IPS DF 19.7 (cell line): Measurements from ENCODE around the gene WHRN.

Source experiments
- DNase-seq: peaks from one replicate; pipeline ENCODE4 v3.0.0-alpha.2; 2013; ENCODE audit warnings: low read depth, low spot score

Gene WHRN

DNA sequence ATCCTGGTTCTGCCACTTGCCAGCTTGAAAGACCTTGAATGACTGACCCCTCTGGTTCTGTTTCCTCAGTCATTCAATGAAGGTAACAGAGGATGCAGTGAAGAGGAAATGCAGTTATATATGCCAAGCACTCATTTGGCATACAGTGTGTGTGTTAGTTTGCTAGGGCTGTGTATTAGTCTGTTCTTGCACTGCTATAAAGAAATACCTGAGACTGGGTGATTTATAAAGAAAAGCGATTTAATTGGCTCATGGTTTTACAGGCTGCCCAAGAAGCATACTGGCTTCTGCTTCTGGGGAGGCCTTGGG lies 8.6 kb upstream of the WHRN start:
- no peak for DNase-seq

GRCh38 chr9:114513055-114513958 lies 8.0 kb upstream of the WHRN start:
- no peak for DNase-seq

DNA sequence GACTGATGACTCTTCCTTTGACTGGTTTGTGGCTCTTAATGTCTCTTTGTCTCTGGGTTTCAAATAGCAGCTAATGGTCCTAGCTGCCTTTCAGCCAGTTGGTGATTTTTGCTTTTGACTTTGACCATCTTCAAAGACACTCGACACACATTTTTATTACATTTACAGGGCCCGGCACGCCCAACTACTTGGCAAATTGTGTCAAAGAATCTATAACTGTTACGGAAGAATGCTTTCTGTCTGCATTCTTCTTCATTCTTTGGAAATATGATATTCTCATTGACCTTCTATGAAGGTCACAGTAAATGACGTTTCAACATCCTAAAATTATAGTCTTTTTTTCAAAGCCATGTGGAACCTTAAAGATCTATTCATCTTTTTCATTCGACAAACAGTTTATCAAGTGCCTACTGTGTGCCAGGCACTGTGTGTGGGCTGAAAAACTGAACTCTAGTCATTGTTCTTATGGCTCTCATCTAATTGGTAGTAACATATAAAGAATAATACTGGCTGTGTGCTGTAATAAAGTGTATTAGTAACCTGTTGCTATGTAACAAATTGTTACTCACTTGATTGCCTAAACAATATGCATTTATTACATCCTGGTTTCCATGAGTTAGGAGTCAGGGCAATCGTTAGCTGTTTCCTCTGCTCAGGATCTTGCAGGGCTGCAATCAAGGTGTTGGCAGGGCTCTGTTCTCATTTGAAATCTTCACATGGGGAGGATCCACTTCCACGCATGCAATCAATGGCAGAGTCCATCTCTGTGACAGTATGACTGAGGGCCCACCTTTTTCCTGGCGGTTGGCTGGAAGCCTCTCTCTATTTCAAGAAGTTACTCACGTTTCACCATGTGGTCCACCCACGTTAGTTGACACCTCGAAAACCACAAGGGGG lies 7.0 kb upstream of the WHRN start:
- DNase-seq: no peak

DNA sequence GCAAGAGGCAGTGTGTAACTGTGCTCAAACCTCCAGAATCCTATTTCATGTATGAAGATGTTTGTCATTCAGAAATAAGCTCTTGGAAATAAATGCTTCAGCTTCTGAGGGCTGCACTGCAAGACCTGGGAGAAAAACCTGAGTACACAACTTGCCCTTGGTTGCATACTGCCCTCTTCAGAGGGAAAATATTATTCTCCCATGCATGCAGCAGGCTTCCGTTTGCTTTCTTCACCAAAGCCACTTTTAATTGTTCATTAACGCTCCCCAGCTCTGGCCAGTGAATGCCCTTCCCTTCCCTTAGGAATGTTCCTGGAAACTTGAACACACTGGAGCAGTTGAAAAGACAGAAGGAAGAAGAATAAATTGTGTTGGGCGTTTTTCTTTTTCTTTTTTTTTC lies 2.5 kb upstream of the WHRN start:
- DNase-seq: no peak

GRCh38 chr9:114506082-114506390 lies 763 bp upstream of the WHRN start:
- no peak for DNase-seq

DNA sequence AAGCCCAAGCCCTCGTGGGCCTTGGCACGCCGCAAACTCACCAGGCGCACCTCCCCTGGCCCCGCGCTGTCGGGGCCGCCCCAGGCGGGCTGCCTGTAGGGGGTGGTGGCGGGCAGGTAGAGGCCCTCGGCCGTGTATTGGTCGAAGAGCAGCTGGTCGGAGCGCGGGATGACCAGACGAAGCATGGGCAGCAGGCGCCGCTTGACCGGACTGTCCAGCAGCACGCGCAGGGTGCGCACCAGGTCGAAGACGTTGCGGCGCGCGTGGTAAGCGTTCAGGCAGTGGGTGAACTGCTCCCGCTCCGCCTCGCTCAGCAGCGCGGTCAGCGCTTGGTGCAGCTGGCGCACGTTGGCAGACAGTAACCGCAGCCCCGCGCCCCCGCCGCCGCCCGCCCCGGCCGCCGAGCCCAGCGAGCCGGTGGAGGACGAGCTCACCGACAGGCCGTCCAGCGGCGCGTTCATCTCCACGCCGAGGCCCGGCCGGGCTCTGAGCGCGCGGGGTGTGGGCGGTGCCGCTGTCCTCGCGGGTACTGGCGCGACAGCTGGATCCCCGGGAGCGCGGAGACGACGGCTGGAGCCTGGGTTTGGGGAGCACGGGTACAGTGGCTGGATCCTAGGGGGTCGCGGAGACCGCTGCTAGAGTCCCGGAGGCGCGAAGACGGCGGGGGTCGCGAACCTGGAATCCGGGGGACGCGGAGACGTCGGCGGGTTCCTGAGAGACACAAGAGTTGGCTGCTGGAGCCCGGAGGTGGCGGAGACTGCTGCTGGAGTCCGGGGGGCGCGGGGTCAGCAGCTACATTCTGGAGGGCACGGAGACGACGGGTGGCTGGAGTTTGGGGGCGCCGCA lies 709 bp downstream of the WHRN start:
- no peak for DNase-seq

- no peak for DNase-seq
These were observed 1.5 kb downstream of the WHRN start for GRCh38 chr9:114503522-114504340.

DNA sequence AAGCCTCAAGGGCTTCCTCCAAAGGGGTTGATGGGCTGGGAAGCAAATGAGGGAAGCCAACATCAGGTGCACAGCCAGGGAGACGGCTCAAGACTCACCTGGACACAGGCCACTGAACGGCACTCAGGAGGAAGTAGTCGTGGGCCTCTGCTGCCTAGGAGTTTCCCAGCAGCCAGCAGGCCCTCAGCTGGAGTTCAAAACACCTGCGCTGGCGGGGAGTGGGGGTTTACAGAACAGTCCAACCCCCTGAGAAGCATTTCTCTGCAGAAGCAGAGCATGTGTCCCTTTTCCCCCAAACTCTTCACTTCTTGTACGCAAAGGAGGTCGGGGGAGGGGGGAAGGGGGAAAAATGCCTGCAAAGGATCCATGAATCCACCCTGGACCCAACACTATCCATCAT lies 2.3 kb downstream of the WHRN start:
- no peak for DNase-seq

DNA sequence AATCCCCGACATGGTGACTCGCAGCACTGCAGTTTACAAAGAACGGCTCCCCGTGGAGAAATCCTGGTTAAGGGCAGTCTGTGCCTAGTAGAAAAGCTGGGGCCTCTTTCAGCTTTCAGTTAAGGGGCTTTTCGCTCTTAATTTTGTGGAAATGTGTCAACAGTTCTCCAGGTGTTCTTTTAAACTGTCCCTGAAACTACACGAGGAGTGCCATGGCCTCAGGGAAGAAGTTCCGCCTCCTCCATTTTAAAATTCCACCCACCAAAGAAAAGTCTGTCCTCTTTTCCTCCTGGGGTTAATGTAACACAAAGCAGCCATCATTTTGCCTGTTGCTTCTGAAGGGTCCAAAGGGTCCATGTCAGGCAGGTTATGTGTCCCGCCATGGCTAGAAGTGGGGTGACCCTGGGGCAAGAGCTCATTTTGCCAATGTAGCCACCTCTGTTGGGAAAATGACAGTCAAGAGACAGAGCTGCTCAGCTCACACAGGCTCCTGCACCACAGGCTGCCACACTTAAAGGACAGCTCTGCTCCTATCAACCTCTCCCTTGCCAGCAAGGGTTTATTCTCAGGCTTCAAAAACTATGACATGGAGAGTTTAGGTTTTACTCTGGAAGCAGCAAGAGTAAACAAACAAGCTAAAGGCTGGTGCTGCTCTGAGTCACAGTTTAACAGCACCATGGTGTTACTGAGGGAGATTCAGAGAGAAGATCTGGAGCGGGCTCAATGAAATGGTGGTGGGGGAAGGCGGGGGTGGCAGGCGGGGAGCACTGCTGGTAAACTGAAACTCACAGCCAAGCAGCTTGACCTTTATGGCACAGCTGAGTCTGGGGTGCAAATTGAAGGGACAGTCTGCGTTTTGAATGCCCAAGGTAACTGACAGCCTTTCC lies 3.2 kb downstream of the WHRN start:
- no peak for DNase-seq

- DNase-seq: no peak
These were observed 4.5 kb downstream of the WHRN start for GRCh38 chr9:114500697-114501292.

DNA sequence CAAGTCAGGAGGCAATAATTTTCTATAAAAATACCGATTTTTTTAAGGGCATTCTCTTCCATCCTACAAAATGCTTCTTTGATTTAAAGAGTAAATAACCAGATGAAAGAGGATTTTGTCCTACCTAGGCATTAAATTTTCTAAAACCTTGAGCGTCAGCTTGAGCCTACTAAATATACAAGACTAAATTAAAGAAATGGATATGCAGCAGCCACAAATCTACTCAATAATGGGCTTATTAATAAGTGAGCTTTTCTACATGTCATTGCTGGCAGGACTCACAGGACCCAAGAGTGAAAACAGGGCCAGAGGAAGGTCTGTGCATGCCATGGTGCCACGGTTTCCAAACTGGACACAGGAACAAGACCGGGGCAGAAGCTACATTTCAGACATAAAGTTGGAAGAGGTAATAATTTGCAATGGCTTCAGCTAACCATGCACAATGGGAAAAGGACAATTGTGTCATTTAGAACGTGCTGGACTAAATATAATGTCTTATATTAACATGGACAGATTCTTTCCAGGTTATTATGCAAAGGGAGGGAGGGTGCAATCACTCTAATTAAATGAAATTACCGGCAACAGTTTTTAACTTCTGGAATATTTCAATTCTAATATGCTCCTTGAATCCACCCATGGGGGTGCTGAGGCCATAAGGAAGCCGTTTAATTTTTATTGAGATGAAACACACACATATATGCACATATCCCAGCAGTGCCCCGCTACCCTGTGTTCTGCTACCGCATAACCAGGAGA lies 5.2 kb downstream of the WHRN start:
- no peak for DNase-seq

DNA sequence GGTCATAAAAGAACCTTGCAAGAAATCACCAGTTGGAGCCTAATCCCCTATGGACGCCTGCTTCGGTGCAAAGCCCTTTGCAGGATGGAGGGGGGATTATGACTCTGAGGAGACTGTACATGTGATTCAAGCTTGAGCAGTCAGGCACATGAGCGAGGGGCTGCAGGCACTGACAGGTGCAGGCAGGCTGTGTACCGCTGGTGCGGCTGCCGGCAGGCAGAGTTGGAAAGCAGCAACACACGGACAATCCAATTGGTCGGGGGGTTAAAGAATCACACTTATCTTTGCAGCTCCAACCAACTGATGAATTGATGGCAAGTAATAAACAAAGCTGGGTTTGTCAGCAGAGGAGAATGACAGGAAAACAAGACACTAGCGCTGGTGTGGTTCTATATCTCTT lies 5.7 kb downstream of the WHRN start:
- no peak for DNase-seq

DNA sequence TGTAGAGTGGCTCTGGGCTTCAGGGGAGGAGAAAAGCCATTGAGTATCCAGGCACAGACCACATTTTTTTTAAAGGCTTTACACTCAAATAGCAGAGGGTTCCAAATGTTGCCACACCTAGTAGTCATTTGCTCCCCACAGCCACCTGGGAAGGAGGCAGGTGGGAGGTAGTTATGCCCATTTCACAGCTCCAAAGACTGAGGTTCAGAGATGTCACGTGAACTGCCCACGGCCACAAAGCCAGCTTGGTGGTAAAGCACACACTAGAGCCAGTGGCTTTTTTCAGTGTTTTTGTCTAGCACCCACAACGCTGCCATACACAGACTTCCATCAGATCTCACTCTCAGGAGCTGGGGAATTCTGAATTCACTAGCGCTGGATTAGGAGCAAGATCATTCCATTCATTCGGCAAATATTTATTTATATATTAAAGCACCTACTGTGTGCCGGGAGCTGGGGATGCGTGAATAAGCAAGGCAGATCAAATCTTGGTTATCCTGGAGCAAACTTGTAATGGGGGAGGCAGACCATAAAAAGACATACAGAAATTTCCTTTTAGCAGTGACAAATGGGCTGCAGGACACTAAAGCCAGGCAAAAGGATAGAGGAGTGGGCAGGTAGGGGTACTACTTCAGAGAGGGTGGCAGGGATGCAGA lies 7.4 kb downstream of the WHRN start:
- DNase-seq: no peak

- no peak for DNase-seq
These were observed 8.0 kb downstream of the WHRN start for GRCh38 chr9:114497236-114497635.

GRCh38 chr9:114496011-114496410 lies 9.3 kb downstream of the WHRN start:
- DNase-seq: no peak

GRCh38 chr9:114494776-114495569 lies 10.3 kb downstream of the WHRN start:
- DNase-seq: no peak

- DNase-seq: no peak
These were observed 11.6 kb downstream of the WHRN start for GRCh38 chr9:114493521-114494184.
